Pancreas (tissue), 10 donors: Measurements from ENCODE around the gene CEP55. TPM values are rescaled to one million over a fixed set of nuclear protein-coding genes. Genes with fewer than 3 reads are reported as not detected.

Experiments
- ATAC-seq, 4 donors: fragments of 200-7000 bp; cut with Tn5 transposase; one replicate each; pipeline versions ENCODE4 v1.8.0 to v1.9.1; 2020; ENCODE audit warnings: mild to moderate bottlenecking in 4 of 4, moderate library complexity in 4 of 4
- DNase-seq, 6 donors: peaks; one replicate each; pipeline ENCODE4 v3.0.0-alpha.2; 2020
- FAIRE-seq: peaks from 2 replicates; lab custom pipeline; 2012; peaks lifted over from hg19 to GRCh38; lab: Jason Lieb, UNC
- H3K27ac ChIP-seq, 4 donors: fragments of 200-600 bp; sonication (generic); 1 replicate in 3 of 4; 2 replicates in 1 of 4; pipeline versions ENCODE4 v1.5.0 to v1.8.0; 2020
- H3K27me3 ChIP-seq, 4 donors: fragments of 200-600 bp; one replicate each; pipeline ENCODE4 v1.8.0; 2021
- H3K36me3 ChIP-seq, 3 donors: fragments of 200-600 bp; sonication (generic) in 1 of 3; one replicate each; pipeline versions ENCODE4 v1.5.0 to v1.8.0; 2020 to 2021
- H3K4me1 ChIP-seq, 3 donors: fragments of 200-600 bp; one replicate each; pipeline ENCODE4 v1.8.0; 2021
- H3K4me3 ChIP-seq, 4 donors: fragments of 200-600 bp; sonication (generic) in 2 of 4; one replicate each; pipeline versions ENCODE4 v1.5.0 to v1.8.0; 2020 to 2021
- H3K9me3 ChIP-seq, 4 donors: fragments of 200-600 bp; one replicate each; pipeline ENCODE4 v1.8.0; 2021
- WGBS, 2 donors: extraction: QIAGEN DNeasy Blood & Tissue Kit; methylation state at CpG; one replicate each; pipeline ENCODE4 v1.1.7; 2013; 5-methylcytosine and 5-hydroxymethylcytosine counted together
- intact Hi-C, 3 donors: fragments of 100-400 bp; cut with DNase I; formaldehyde crosslinking; loops; one replicate each; pipeline versions ENCODE4 v1.11.1 to v1.14.2; 2022
- polyA plus RNA-seq, 2 donors: library from polyadenylated mRNA; stranded (reverse); fragments of 200-250 nt; gene quantifications; one replicate each; pipeline ENCODE4 v1.2.3, GENCODE V29; 2013
- total RNA-seq, 6 donors: library from RNA; stranded (reverse); fragmentation: NEBNext Ultra II Directional in 4 of 6; extraction: Animal tissue kit (Norgen Biotek cat#: 25700) in 4 of 6; gene quantifications; one replicate each; pipeline versions ENCODE4 v1.2.1 to v1.2.4, GENCODE V29; 2021 to 2023
- TF ChIP-seq, protein P1 (sequence below), 4 donors: fragments of 200-600 bp; sonication (generic) in 3 of 4; IDR thresholded peaks; one replicate each; pipeline versions ENCODE4 v1.5.0 to v1.8.0; 2021; ENCODE audit warnings: antibody characterized with exemption in 4 of 4
- donor health status: healthy with polysubstance abuse.
- donor health status: DM: no; HTN: no; CAD: no; lungs with moderate emphysema.
- donor health status: DM: no; HTN: no; CAD: no.
- donor health status: control.
- donor health status: control.
- donor health status: Bipolar disorder and iron deficiency.
- donor health status: DM: yes; HTN: yes; CAD: no.
- donor health status: DM: no; HTN: no; CAD: no.
- donor health status: DM: no; HTN: no; CAD: no.
- donor health status: DM: yes; HTN: yes; CAD: no.

CEP55 gene
- total and polyA plus RNA-seq, 8 donors = 0.07 to 0.94 (median 0.25) TPM; not detected in 1

GRCh38 chr10:93468461-93469213 is 27.8 kb upstream of the CEP55 start:
- 80 to 86% methylated on average over 10 of the region's 10 CpGs for WGBS, 2 donors
- Histone ChIP-seq H3K27me3 (no peaks in the 10 kb centered on the region), H3K4me3 (no peak overlapping the region), H3K36me3 (no peaks in the 10 kb centered on the region), H3K9me3 (no peaks in the 10 kb centered on the region), H3K27ac (peak overlapping the region in 2 of 4 donors; percentile 10 to 15), H3K4me1 (peaks cover 0 to 19% (median 0%) of the 10 kb centered on the region in 3 donors)
- no peak for ATAC-seq
- intact Hi-C loops = no loop called here
- TF ChIP-seq, protein P1, sequence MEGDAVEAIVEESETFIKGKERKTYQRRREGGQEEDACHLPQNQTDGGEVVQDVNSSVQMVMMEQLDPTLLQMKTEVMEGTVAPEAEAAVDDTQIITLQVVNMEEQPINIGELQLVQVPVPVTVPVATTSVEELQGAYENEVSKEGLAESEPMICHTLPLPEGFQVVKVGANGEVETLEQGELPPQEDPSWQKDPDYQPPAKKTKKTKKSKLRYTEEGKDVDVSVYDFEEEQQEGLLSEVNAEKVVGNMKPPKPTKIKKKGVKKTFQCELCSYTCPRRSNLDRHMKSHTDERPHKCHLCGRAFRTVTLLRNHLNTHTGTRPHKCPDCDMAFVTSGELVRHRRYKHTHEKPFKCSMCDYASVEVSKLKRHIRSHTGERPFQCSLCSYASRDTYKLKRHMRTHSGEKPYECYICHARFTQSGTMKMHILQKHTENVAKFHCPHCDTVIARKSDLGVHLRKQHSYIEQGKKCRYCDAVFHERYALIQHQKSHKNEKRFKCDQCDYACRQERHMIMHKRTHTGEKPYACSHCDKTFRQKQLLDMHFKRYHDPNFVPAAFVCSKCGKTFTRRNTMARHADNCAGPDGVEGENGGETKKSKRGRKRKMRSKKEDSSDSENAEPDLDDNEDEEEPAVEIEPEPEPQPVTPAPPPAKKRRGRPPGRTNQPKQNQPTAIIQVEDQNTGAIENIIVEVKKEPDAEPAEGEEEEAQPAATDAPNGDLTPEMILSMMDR (IDR thresholded peaks at IDR 0.05) = no peak
- FAIRE-seq = no peak
- no peak for DNase-seq

- FAIRE-seq = no peak
- Histone ChIP-seq H3K36me3 (no peaks in the 10 kb centered on the region), H3K4me3 (no peak overlapping the region), H3K27ac (no peak overlapping the region), H3K4me1 (peaks cover 0 to 19% (median 0%) of the 10 kb centered on the region in 3 donors), H3K27me3 (no peaks in the 10 kb centered on the region), H3K9me3 (no peaks in the 10 kb centered on the region)
- no peak for DNase-seq
- no peak for ATAC-seq
- TF ChIP-seq, protein P1 (IDR thresholded peaks at IDR 0.05) = no peak
- intact Hi-C loops = no loop called here
- WGBS, 2 donors = 89 to 93% methylated on average over 3 of the region's 3 CpGs
These were observed 27.0 kb upstream of the CEP55 start for GRCh38 chr10:93469454-93469853.

DNA sequence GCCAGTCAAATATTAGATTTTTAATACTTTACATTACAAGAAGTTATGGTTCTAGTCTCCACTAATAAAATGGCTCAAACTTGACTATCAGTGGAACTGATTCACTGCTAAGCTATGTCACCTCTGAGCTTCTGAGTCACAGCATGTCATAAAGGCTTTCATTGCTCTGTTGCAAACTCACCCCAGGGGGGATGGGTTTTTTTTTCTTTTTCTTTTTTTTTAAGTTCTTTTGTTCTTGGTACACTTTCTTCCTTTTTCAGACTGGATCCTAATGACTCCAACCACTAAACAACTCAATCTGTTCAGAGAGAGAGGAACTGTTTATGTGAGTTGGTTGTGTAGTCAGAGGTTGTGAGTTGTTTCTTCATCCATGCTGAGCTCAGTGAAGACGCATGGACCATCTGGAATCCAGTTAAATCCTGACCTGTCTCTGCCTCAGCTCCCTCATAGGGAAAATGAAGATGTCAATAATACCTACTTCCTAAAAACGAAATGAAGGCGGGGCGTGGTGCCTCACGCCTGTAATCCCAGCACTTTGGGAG is 25.2 kb upstream of the CEP55 start:
- Histone ChIP-seq H3K9me3 (no peaks in the 10 kb centered on the region), H3K4me3 (no peak overlapping the region), H3K27me3 (no peaks in the 10 kb centered on the region), H3K27ac (peak overlapping the region in 2 of 4 donors; percentile 58 to 71), H3K4me1 (peaks cover 0 to 11% (median 0%) of the 10 kb centered on the region in 3 donors), H3K36me3 (no peaks in the 10 kb centered on the region)
- FAIRE-seq (peak; percentile 54), ATAC-seq (peak; percentile 38 to 66 (median 51)), DNase-seq (no peak)
- WGBS, 2 donors = 84 to 90% methylated on average over 5 of the region's 5 CpGs
- intact Hi-C loops = no loop called here
- TF ChIP-seq, protein P1 (IDR thresholded peaks at IDR 0.05) = no peak

- no peak overlapping the region for H3K4me3 ChIP-seq
- TF ChIP-seq, protein P1 (IDR thresholded peaks at IDR 0.05) = no peak
- FAIRE-seq = no peak
- H3K9me3 ChIP-seq = no peaks in the 10 kb centered on the region
- intact Hi-C loops = no loop called here
- no peaks in the 10 kb centered on the region for H3K27me3 ChIP-seq
- ATAC-seq = no peak
- H3K4me1 ChIP-seq = peaks cover 0 to 8% (median 0%) of the 10 kb centered on the region in 3 donors
- no peak for DNase-seq
- WGBS, 2 donors = 77 to 96% methylated on average over 2 of the region's 2 CpGs
- no peaks in the 10 kb centered on the region for H3K36me3 ChIP-seq
- no peak overlapping the region for H3K27ac ChIP-seq
These were observed 23.3 kb upstream of the CEP55 start for GRCh38 chr10:93473161-93473560.
